A549 (cell line): ENCODE measurements around the gene DCLK1. TPM values are rescaled to one million over a fixed set of nuclear protein-coding genes. Genes with fewer than 3 reads are reported as not detected.

Experiments used
- ATAC-seq, 2 experiments: fragments of 200-7000 bp in 1 of 2; fragments of >200 bp in 1 of 2; cut with Nextera tagmentation in 1 of 2; cut with Tn5 transposase in 1 of 2; 3 replicates each; pipeline versions ENCODE4 v1.8.0 to v1.9.1; 2018 to 2020; ENCODE audit warnings: mild to moderate bottlenecking in 1 of 2, moderate library complexity in 1 of 2
- CTCF ChIA-PET: fragments of 300-600 bp; sonication (Branson Sonifier 250); formaldehyde crosslinking; extraction: SDS; loops from one replicate; lab custom pipeline; 2021; ENCODE audit warnings: antibody characterized with exemption, inconsistent platforms; lab: Yijun Ruan, JAX
- POLR2A ChIA-PET: fragments of 350-600 bp; formaldehyde crosslinking; extraction: SDS; loops from one replicate; lab custom pipeline; 2021; ENCODE audit warnings: antibody characterized with exemption, inconsistent platforms; lab: Yijun Ruan, JAX
- DNase-seq, 2 experiments: peaks; one replicate each; pipeline versions ENCODE4 v3.0.0 to v3.0.0-alpha.2; 2011 to 2016; ENCODE audit warnings: low read depth in 1 of 2, low spot score in 1 of 2
- FAIRE-seq: peaks from 2 replicates; lab custom pipeline; 2011; peaks lifted over from hg19 to GRCh38; lab: Jason Lieb, UNC
- H3K27ac ChIP-seq, 2 experiments: fragments of >200 bp; sonication (Bioruptor Twin); formaldehyde crosslinking; 3 replicates each; pipeline ENCODE4 v1.5.1; 2016 to 2017
- H3K4me1 ChIP-seq: fragments of >200 bp; sonication (Bioruptor Twin); formaldehyde crosslinking; 3 replicates; pipeline ENCODE4 v1.6.1; 2016
- H3K4me2 ChIP-seq: fragments of >200 bp; sonication (Bioruptor Twin); formaldehyde crosslinking; 3 replicates; pipeline ENCODE4 v1.6.1; 2016
- H3K4me3 ChIP-seq: fragments of >200 bp; sonication (Bioruptor Twin); formaldehyde crosslinking; 3 replicates; pipeline ENCODE4 v1.5.1; 2016
- H3K9me3 ChIP-seq: fragments of >200 bp; sonication (Bioruptor Twin); formaldehyde crosslinking; 3 replicates; pipeline ENCODE4 v1.6.1; 2016
- BHLHE40 ChIP-seq: IDR thresholded peaks from 2 replicates; pipeline ENCODE4 v1.6.1; 2012; ENCODE audit warnings: low read depth, low read length, inconsistent platforms
- CBX2 ChIP-seq: fragments of 200-600 bp; sonication (generic); IDR thresholded peaks from 2 replicates; pipeline ENCODE4 v1.6.1; 2016; ENCODE audit warnings: low read depth, mild to moderate bottlenecking, borderline replicate concordance
- CEBPB ChIP-seq, 2 experiments: fragments of >200 bp in 1 of 2; sonication (Bioruptor Twin) in 1 of 2; formaldehyde crosslinking in 1 of 2; IDR thresholded peaks; 2 replicates each; pipeline ENCODE4 v1.6.1; 2012 to 2016
- CTCF ChIP-seq: fragments of >200 bp; sonication (Bioruptor Twin); formaldehyde crosslinking; IDR thresholded peaks from 3 replicates; pipeline ENCODE4 v1.5.1; 2016
- EHMT2 ChIP-seq: fragments of 200-600 bp; sonication (generic); IDR thresholded peaks from 2 replicates; pipeline ENCODE4 v1.6.1; 2016; ENCODE audit warnings: antibody characterized with exemption, low read depth, mild to moderate bottlenecking, moderate library complexity
- ELK1 ChIP-seq: fragments of 150-350 bp; IDR thresholded peaks from 2 replicates; pipeline ENCODE4 v1.6.1; 2014; ENCODE audit warnings: low read depth, mild to moderate bottlenecking, low read length
- ESRRA ChIP-seq: fragments of 150-350 bp; IDR thresholded peaks from 2 replicates; pipeline ENCODE4 v1.6.1; 2014; ENCODE audit warnings: mild to moderate bottlenecking, low read length, borderline replicate concordance
- HDAC2 ChIP-seq: fragments of 200-600 bp; sonication (generic); IDR thresholded peaks from 2 replicates; pipeline ENCODE4 v1.6.1; 2016
- HES2 ChIP-seq: fragments of >200 bp; sonication (Bioruptor Twin); formaldehyde crosslinking; IDR thresholded peaks from 2 replicates; pipeline ENCODE4 v1.6.1; 2016
- HOXB5 ChIP-seq: fragments of 250-450 bp; sonication (Bioruptor Pico); IDR thresholded peaks from 2 replicates; pipeline ENCODE4 v1.5.0; 2020; ENCODE audit warnings: mild to moderate bottlenecking, moderate library complexity
- NPAS2 ChIP-seq: fragments of 250-450 bp; sonication (Bioruptor Pico); IDR thresholded peaks from 2 replicates; pipeline ENCODE4 v1.8.0; 2022; ENCODE audit warnings: mild to moderate bottlenecking, moderate library complexity, borderline replicate concordance
- PHF8 ChIP-seq: fragments of 200-600 bp; sonication (generic); IDR thresholded peaks from 2 replicates; pipeline ENCODE4 v1.6.1; 2016; ENCODE audit warnings: low read depth, mild to moderate bottlenecking, antibody characterized with exemption, moderate library complexity, borderline replicate concordance
- POLR2A ChIP-seq: IDR thresholded peaks from 2 replicates; pipeline ENCODE4 v1.6.1; 2012; ENCODE audit warnings: mild to moderate bottlenecking, low read length
- RAD21 ChIP-seq, 2 experiments: fragments of >200 bp in 1 of 2; sonication (Bioruptor Twin) in 1 of 2; formaldehyde crosslinking in 1 of 2; IDR thresholded peaks in 1 of 2; conservative IDR thresholded peaks in 1 of 2; 2 replicates in 1 of 2; 3 replicates in 1 of 2; pipeline ENCODE4 v1.6.1; 2012 to 2018; ENCODE audit warnings: inconsistent platforms in 1 of 2
- RARB ChIP-seq: fragments of 250-450 bp; sonication (Bioruptor Pico); IDR thresholded peaks from 2 replicates; pipeline ENCODE4 v1.8.0; 2021; ENCODE audit warnings: mild to moderate bottlenecking, moderate library complexity
- RCOR1 ChIP-seq: fragments of 150-350 bp; IDR thresholded peaks from 2 replicates; pipeline ENCODE4 v1.6.1; 2014; ENCODE audit warnings: antibody characterized with exemption, low read length, low read depth
- RFX5 ChIP-seq: fragments of 450-650 bp; IDR thresholded peaks from 2 replicates; pipeline ENCODE4 v1.7.1; 2014; ENCODE audit warnings: antibody characterized with exemption, mild to moderate bottlenecking, moderate library complexity
- TFCP2L1 ChIP-seq: fragments of 250-450 bp; sonication (Bioruptor Pico); IDR thresholded peaks from 2 replicates; pipeline ENCODE4 v1.5.0; 2021; ENCODE audit warnings: mild to moderate bottlenecking
- TP53 ChIP-seq: fragments of 250-450 bp; sonication (Bioruptor Pico); IDR thresholded peaks from 2 replicates; pipeline ENCODE4 v1.5.0; 2021; ENCODE audit warnings: mild to moderate bottlenecking, moderate library complexity
- ZSCAN20 ChIP-seq: fragments of 250-450 bp; sonication (Bioruptor Pico); IDR thresholded peaks from 2 replicates; pipeline ENCODE4 v1.8.0; 2022; ENCODE audit warnings: mild to moderate bottlenecking, moderate library complexity
- WGBS: methylation state at CpG from one replicate; pipeline ENCODE4 v1.1.6; 2017; ENCODE audit errors: missing lambda C conversion rate; 5-methylcytosine and 5-hydroxymethylcytosine counted together
- polyA plus RNA-seq, 4 experiments: library from polyadenylated mRNA; depleted of rRNA in 3 of 4; stranded (reverse); fragments of >200 nt; fragmentation: RNase III in 1 of 4; extraction: RNeasy Plus Mini Kit Qiagen cat#74134 plus additional on column Dnase treatment in 1 of 4; gene quantifications; 2 replicates in 3 of 4; 3 replicates in 1 of 4; pipeline ENCODE4 v1.2.3, GENCODE V29; 2011 to 2017

DCLK1 gene
- polyA plus RNA-seq, 2 of the 4 experiments (the other 2 are of a cell fraction) = 0.13 to 0.21 TPM

- Histone ChIP-seq H3K27ac (no peak overlapping the region), H3K4me1 (no peaks in the 10 kb centered on the region), H3K9me3 (no peaks in the 10 kb centered on the region), H3K4me3 (no peak overlapping the region), H3K4me2 (no peak overlapping the region)
- 28% methylated on average over 4 of the region's 4 CpGs for WGBS
- DNase-seq (no peak), FAIRE-seq (no peak), ATAC-seq (no peak)
- TF ChIP-seq EHMT2 (no peak), RFX5 (no peak), BHLHE40 (no peak), HES2 (no peak), RAD21 (conservative IDR thresholded peaks at IDR 0.05 in 1 of 2, IDR thresholded peaks at IDR 0.05 in 1 of 2) (no peak)
- ChIA-PET CTCF (no interaction called here), POLR2A (no interaction called here)
Observed at GRCh38 chr13:36006347-36006746, 124.8 kb downstream of the DCLK1 start.

GRCh38 chr13:36001561-36001960 is 129.6 kb downstream of the DCLK1 start:
- Histone ChIP-seq H3K4me1 (no peaks in the 10 kb centered on the region), H3K4me3 (no peak overlapping the region), H3K9me3 (no peaks in the 10 kb centered on the region), H3K27ac (no peak overlapping the region), H3K4me2 (no peak overlapping the region)
- FAIRE-seq = no peak
- ATAC-seq = no peak
- TF ChIP-seq HOXB5 (CRISPR knock-in tag) (no peak), CEBPB (IDR thresholded peaks at IDR 0.05) (no peak), POLR2A (no peak), NPAS2 (CRISPR knock-in tag) (no peak), BHLHE40 (no peak), ELK1 (no peak), HDAC2 (no peak), RCOR1 (no peak), ZSCAN20 (CRISPR knock-in tag) (no peak), TFCP2L1 (CRISPR knock-in tag) (no peak), CTCF (no peak), ESRRA (no peak), RARB (no peak)
- ChIA-PET POLR2A (no interaction called here), CTCF (interaction anchor here (0.5 kb wide), 1 partner anchor 281 kb away, joined by 3 read pairs; no protein-coding TSS in a partner anchor)
- DNase-seq = no peak
- WGBS = 40% methylated on average over 2 of the region's 2 CpGs

GRCh38 chr13:36000028-36000427 is 131.2 kb downstream of the DCLK1 start:
- DNase-seq (no peak), ATAC-seq (no peak), FAIRE-seq (no peak)
- no peaks in the 10 kb centered on the region for H3K9me3 ChIP-seq
- H3K4me2 ChIP-seq = no peak overlapping the region
- CTCF ChIA-PET = no interaction called here
- no peaks in the 10 kb centered on the region for H3K4me1 ChIP-seq
- WGBS = 13% methylated on average over 2 of the region's 2 CpGs
- TF ChIP-seq RAD21 (conservative IDR thresholded peaks at IDR 0.05 in 1 of 2, IDR thresholded peaks at IDR 0.05 in 1 of 2) (no peak), TP53 (no peak), CTCF (no peak), PHF8 (no peak), HOXB5 (CRISPR knock-in tag) (no peak), BHLHE40 (no peak), CBX2 (no peak)
- no peak overlapping the region for H3K4me3 ChIP-seq
- H3K27ac ChIP-seq = no peak overlapping the region
- POLR2A ChIA-PET = no interaction called here
